PFSK-1 (cell line): ENCODE measurements around the gene MN1.

ENCODE experiments used
- FOXP2 ChIP-seq: optimal IDR thresholded peaks from 2 replicates; pipeline ENCODE3; 2011; ENCODE audit warnings: borderline replicate concordance, control low read depth, inconsistent platforms; ENCODE audit not compliant: insufficient read depth; ENCODE audit errors: extremely low read length, extremely low read depth
- POLR2AphosphoS5 ChIP-seq: IDR thresholded peaks from 2 replicates; pipeline ENCODE4 v1.6.1; 2012; ENCODE audit warnings: low read depth, mild to moderate bottlenecking, control low read depth, low read length, moderate library complexity
- SIN3A ChIP-seq: IDR thresholded peaks from 2 replicates; pipeline ENCODE4 v1.6.1; 2012; ENCODE audit warnings: mild to moderate bottlenecking, low read length, moderate library complexity, borderline replicate concordance; ENCODE audit not compliant: insufficient read depth
- TAF1 ChIP-seq: IDR thresholded peaks from 2 replicates; pipeline ENCODE4 v1.6.1; 2012; ENCODE audit warnings: low read length, control low read depth, borderline replicate concordance; ENCODE audit not compliant: insufficient read depth
- TF ChIP-seq, protein P1 (sequence below), 2 experiments: IDR thresholded peaks; 2 replicates each; pipeline versions ENCODE4 v1.6.1 to v1.8.0; 2011 to 2012; ENCODE audit warnings: low read depth in 2 of 2, low read length in 2 of 2, control low read depth in 1 of 2, inconsistent platforms in 1 of 2, mild to moderate bottlenecking in 1 of 2, moderate library complexity in 1 of 2; ENCODE audit not compliant: insufficient read depth in 1 of 2

The MN1 gene

DNA sequence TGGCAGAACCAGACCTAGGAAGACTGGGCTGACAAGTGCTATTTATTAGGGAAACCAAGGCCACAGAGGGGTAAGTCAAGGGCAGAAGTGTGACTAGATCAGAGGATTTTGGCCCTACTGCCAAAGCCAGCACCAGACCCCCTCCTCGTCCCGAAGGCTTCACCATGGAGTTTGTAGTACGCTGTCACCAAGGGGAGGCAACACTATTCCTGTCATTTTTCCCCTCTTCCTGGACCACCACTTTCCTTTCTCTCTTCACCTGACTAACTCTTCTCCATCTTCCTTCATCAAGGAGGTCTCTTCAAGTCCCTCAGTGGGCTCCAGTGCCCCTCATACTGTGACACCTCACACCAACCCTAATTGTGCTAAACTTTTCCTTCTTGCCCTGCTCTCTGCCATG lies 34.9 kb downstream of the MN1 start:
- TF ChIP-seq POLR2AphosphoS5 (no peak), SIN3A (no peak), FOXP2 (no peak), TAF1 (no peak)
- TF ChIP-seq, protein P1, sequence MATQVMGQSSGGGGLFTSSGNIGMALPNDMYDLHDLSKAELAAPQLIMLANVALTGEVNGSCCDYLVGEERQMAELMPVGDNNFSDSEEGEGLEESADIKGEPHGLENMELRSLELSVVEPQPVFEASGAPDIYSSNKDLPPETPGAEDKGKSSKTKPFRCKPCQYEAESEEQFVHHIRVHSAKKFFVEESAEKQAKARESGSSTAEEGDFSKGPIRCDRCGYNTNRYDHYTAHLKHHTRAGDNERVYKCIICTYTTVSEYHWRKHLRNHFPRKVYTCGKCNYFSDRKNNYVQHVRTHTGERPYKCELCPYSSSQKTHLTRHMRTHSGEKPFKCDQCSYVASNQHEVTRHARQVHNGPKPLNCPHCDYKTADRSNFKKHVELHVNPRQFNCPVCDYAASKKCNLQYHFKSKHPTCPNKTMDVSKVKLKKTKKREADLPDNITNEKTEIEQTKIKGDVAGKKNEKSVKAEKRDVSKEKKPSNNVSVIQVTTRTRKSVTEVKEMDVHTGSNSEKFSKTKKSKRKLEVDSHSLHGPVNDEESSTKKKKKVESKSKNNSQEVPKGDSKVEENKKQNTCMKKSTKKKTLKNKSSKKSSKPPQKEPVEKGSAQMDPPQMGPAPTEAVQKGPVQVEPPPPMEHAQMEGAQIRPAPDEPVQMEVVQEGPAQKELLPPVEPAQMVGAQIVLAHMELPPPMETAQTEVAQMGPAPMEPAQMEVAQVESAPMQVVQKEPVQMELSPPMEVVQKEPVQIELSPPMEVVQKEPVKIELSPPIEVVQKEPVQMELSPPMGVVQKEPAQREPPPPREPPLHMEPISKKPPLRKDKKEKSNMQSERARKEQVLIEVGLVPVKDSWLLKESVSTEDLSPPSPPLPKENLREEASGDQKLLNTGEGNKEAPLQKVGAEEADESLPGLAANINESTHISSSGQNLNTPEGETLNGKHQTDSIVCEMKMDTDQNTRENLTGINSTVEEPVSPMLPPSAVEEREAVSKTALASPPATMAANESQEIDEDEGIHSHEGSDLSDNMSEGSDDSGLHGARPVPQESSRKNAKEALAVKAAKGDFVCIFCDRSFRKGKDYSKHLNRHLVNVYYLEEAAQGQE (IDR thresholded peaks at IDR 0.05; ENCODE audit: insufficient read depth in 1 of 2, low read depth in 2 of 2, low read length in 2 of 2), result no peak

DNA sequence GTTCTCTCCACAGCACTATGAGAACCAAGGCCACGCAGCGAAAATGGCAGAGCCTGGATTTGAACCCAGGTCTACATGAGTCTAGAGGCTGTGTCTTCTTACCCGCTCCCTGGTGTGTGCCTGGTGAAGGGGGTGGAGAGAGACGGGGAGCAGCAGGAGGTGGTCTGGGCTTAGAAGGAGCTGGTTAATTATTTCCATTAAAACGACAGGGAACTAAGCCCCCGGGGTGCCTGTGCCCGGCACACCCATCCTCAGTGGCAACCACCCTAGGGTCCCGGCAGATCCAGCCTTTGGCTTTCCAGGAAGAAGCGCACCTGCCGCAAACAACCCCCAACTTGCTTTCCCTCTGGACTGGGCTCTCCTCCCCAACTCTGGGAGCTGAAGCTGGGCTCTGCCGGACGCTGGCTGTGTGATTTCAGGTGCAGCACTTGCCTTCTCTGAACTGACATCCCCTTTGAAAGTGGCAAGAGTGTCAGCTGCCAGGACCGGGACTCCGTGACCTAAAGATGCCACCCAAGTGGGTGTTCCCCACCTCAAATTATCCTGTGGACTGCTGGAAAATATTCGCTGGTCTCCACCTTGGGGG lies 35.8 kb downstream of the MN1 start:
- TF ChIP-seq, protein P1 (IDR thresholded peaks at IDR 0.05; ENCODE audit: insufficient read depth in 1 of 2, low read depth in 2 of 2, low read length in 2 of 2), result no peak
- TF ChIP-seq SIN3A, result no peak
- TF ChIP-seq FOXP2, result no peak
- no peak for TF ChIP-seq POLR2AphosphoS5
- TF ChIP-seq TAF1, result no peak

DNA sequence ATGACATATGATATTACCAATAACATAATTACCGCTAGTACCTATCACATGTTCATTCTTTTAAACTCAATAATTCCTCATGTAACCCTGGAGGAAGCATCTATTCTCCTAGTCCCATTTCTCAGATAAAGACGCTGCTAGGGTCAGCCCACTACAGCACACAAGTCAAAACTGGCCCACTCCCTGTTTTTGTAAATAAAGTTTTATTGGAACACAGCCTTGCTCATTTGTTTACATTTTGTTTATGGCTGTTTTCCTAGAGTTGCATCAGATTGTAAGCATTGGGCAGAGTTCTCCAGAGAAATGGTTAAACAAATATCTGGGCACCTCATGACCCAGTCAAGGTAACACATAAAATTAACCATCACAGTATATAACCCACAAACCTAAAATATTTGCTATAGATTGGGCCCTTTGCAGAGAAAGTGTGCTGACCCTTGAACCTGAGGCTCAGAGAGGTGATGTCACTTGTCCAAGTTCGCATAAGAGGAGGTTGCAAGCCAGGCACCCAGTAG lies 36.8 kb downstream of the MN1 start:
- no peak for TF ChIP-seq FOXP2
- no peak for TF ChIP-seq TAF1
- TF ChIP-seq POLR2AphosphoS5, result no peak
- TF ChIP-seq SIN3A, result no peak
- TF ChIP-seq, protein P1 (IDR thresholded peaks at IDR 0.05; ENCODE audit: insufficient read depth in 1 of 2, low read depth in 2 of 2, low read length in 2 of 2), result no peak

DNA sequence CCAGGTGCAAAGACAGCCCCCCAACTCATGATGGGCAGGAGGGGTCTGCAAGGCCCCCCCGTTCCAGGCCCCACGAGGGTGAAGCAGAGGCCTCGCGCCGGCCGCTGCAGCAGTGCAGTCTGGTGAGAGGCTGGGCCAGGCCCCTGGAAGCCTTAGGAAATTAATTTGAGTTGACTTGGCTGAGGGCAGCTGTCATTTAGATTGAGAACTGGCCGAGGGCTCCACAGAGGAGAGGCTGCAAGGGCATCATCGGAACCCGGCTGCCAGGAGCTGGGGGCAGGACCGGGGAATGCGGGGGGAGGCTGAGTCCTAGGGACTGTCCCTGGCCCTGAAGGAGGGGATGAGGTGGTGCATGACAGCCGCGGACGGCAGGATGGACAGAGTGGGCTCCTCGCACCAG lies 39.9 kb downstream of the MN1 start:
- TF ChIP-seq TAF1 (no peak), FOXP2 (no peak), SIN3A (no peak), POLR2AphosphoS5 (no peak)
- TF ChIP-seq, protein P1 (IDR thresholded peaks at IDR 0.05; ENCODE audit: insufficient read depth in 1 of 2, low read depth in 2 of 2, low read length in 2 of 2), result no peak
